ENCODE results near the gene AXIN2.
"Not testable (repeated sequence)": the region's sequence is repeated elsewhere in the genome, so short reads cannot be mapped to it uniquely, and the experiment has no call there.

Gene AXIN2

DNA sequence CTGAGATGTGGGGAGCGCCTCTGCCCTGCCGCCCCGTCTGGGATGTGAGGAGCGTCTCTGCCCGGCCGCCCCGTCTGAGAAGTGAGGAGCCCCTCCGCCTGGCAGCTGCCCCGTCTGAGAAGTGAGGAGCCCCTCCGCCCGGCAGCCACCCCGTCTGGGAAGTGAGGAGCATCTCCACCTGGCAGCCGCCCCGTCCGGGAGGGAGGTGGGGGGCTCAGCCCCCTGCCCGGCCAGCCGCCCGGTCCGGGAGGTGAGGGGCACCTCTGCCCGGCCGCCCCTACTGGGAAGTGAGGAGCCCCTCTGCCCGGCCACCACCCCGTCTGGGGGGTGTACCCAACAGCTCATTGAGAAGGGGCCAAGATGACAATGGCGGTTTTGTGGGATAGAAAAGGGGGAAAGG, 77.0 kb downstream of the AXIN2 start:
- not testable (repeated sequence) for DNase-seq (ENCODE audit: low read depth)

DNA sequence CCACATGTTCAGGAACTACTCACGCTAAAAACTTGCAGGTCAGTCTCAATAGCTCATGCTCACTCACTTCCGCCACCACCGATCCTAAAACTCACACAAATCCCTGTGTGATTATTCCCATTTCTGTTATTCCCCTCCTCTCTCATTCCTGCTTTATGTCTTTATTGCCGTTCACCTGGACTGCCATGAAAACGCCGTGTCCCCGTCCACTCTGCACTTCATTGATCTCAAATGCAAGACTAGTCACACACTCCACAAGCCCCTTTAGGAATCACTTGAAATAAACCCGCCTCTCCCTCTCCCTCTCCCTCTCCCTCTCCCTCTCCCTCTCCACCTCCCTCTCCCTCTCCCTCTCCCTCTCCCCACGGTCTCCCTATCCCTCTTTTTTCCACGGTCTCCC, 78.0 kb downstream of the AXIN2 start:
- DNase-seq (ENCODE audit: low read depth), result no peak

- no peak for DNase-seq (ENCODE audit: low read depth)
Observed at GRCh38 chr17:65482201-65482600, 79.2 kb downstream of the AXIN2 start.

GRCh38 chr17:65479282-65479681, 82.2 kb downstream of the AXIN2 start:
- DNase-seq (ENCODE audit: low read depth), result no peak
